A549 (cell line): ENCODE results near the gene MIA2. TPM values are rescaled to one million over a fixed set of nuclear protein-coding genes. Genes with fewer than 3 reads are reported as not detected.
A peak's percentile ranks its signal among the peaks of the same experiment; 100 is the strongest.

Experiments
- ATAC-seq, 2 experiments: fragments of 200-7000 bp in 1 of 2; fragments of >200 bp in 1 of 2; cut with Nextera tagmentation in 1 of 2; cut with Tn5 transposase in 1 of 2; 3 replicates each; pipeline versions ENCODE4 v1.8.0 to v1.9.1; 2018 to 2020; ENCODE audit warnings: mild to moderate bottlenecking in 1 of 2, moderate library complexity in 1 of 2
- CTCF ChIA-PET: fragments of 300-600 bp; sonication (Branson Sonifier 250); formaldehyde crosslinking; extraction: SDS; loops from one replicate; lab custom pipeline; 2021; ENCODE audit warnings: antibody characterized with exemption, inconsistent platforms; lab: Yijun Ruan, JAX
- POLR2A ChIA-PET: fragments of 350-600 bp; formaldehyde crosslinking; extraction: SDS; loops from one replicate; lab custom pipeline; 2021; ENCODE audit warnings: antibody characterized with exemption, inconsistent platforms; lab: Yijun Ruan, JAX
- DNase-seq, 2 experiments: peaks; one replicate each; pipeline versions ENCODE4 v3.0.0 to v3.0.0-alpha.2; 2011 to 2016; ENCODE audit warnings: low read depth in 1 of 2, low spot score in 1 of 2
- FAIRE-seq: peaks from 2 replicates; lab custom pipeline; 2011; peaks lifted over from hg19 to GRCh38; lab: Jason Lieb, UNC
- H3K27ac ChIP-seq, 2 experiments: fragments of >200 bp; sonication (Bioruptor Twin); formaldehyde crosslinking; 3 replicates each; pipeline ENCODE4 v1.5.1; 2016 to 2017
- H3K4me1 ChIP-seq: fragments of >200 bp; sonication (Bioruptor Twin); formaldehyde crosslinking; 3 replicates; pipeline ENCODE4 v1.6.1; 2016
- H3K4me2 ChIP-seq: fragments of >200 bp; sonication (Bioruptor Twin); formaldehyde crosslinking; 3 replicates; pipeline ENCODE4 v1.6.1; 2016
- H3K4me3 ChIP-seq: fragments of >200 bp; sonication (Bioruptor Twin); formaldehyde crosslinking; 3 replicates; pipeline ENCODE4 v1.5.1; 2016
- H3K9me3 ChIP-seq: fragments of >200 bp; sonication (Bioruptor Twin); formaldehyde crosslinking; 3 replicates; pipeline ENCODE4 v1.6.1; 2016
- CEBPB ChIP-seq, 2 experiments: fragments of >200 bp in 1 of 2; sonication (Bioruptor Twin) in 1 of 2; formaldehyde crosslinking in 1 of 2; IDR thresholded peaks; 2 replicates each; pipeline ENCODE4 v1.6.1; 2012 to 2016
- EP300 ChIP-seq, 2 experiments: fragments of >200 bp; sonication (Bioruptor Twin); formaldehyde crosslinking; IDR thresholded peaks; 2 replicates in 1 of 2; 3 replicates in 1 of 2; pipeline ENCODE4 v1.6.1; 2016 to 2017
- FOSB ChIP-seq: fragments of 250-450 bp; sonication (Bioruptor Pico); IDR thresholded peaks from 2 replicates; pipeline ENCODE4 v1.5.0; 2020; ENCODE audit warnings: mild to moderate bottlenecking, moderate library complexity
- FOXS1 ChIP-seq: fragments of 250-450 bp; sonication (Bioruptor Pico); IDR thresholded peaks from 2 replicates; pipeline ENCODE4 v1.5.0; 2020; ENCODE audit warnings: mild to moderate bottlenecking, moderate library complexity
- HDAC2 ChIP-seq: fragments of 200-600 bp; sonication (generic); IDR thresholded peaks from 2 replicates; pipeline ENCODE4 v1.6.1; 2016
- JUN ChIP-seq, 2 experiments: fragments of >200 bp; sonication (Bioruptor Twin); formaldehyde crosslinking; IDR thresholded peaks; 2 replicates in 1 of 2; 3 replicates in 1 of 2; pipeline ENCODE4 v1.6.1; 2016 to 2017
- KDM5A ChIP-seq: fragments of 200-600 bp; sonication (generic); IDR thresholded peaks from 2 replicates; pipeline ENCODE4 v1.6.1; 2016; ENCODE audit warnings: antibody characterized with exemption, mild to moderate bottlenecking
- NFE2L2 ChIP-seq: fragments of 150-350 bp; conservative IDR thresholded peaks from 2 replicates; pipeline ENCODE4 v1.6.1; 2014; ENCODE audit warnings: low read length
- NPAS2 ChIP-seq: fragments of 250-450 bp; sonication (Bioruptor Pico); IDR thresholded peaks from 2 replicates; pipeline ENCODE4 v1.8.0; 2022; ENCODE audit warnings: mild to moderate bottlenecking, moderate library complexity, borderline replicate concordance
- PHF8 ChIP-seq: fragments of 200-600 bp; sonication (generic); IDR thresholded peaks from 2 replicates; pipeline ENCODE4 v1.6.1; 2016; ENCODE audit warnings: low read depth, mild to moderate bottlenecking, antibody characterized with exemption, moderate library complexity, borderline replicate concordance
- POLR2AphosphoS2 ChIP-seq: conservative IDR thresholded peaks from 2 replicates; pipeline ENCODE4 v1.6.1; 2012; ENCODE audit warnings: low read length, improper control_type of control experiment, inconsistent platforms
- RAD21 ChIP-seq, 2 experiments: fragments of >200 bp in 1 of 2; sonication (Bioruptor Twin) in 1 of 2; formaldehyde crosslinking in 1 of 2; IDR thresholded peaks in 1 of 2; conservative IDR thresholded peaks in 1 of 2; 2 replicates in 1 of 2; 3 replicates in 1 of 2; pipeline ENCODE4 v1.6.1; 2012 to 2018; ENCODE audit warnings: inconsistent platforms in 1 of 2
- RARB ChIP-seq: fragments of 250-450 bp; sonication (Bioruptor Pico); IDR thresholded peaks from 2 replicates; pipeline ENCODE4 v1.8.0; 2021; ENCODE audit warnings: mild to moderate bottlenecking, moderate library complexity
- REST ChIP-seq: fragments of 200-600 bp; sonication (generic); IDR thresholded peaks from 2 replicates; pipeline ENCODE4 v1.6.1; 2016; ENCODE audit warnings: antibody characterized with exemption, mild to moderate bottlenecking, moderate library complexity
- RNF2 ChIP-seq: fragments of 200-600 bp; sonication (generic); IDR thresholded peaks from 2 replicates; pipeline ENCODE4 v1.6.1; 2016; ENCODE audit warnings: low read depth, mild to moderate bottlenecking, antibody characterized with exemption, moderate library complexity, borderline replicate concordance
- SMC3 ChIP-seq: fragments of >200 bp; sonication (Bioruptor Twin); formaldehyde crosslinking; IDR thresholded peaks from 3 replicates; pipeline ENCODE4 v1.6.1; 2018; ENCODE audit warnings: inconsistent platforms
- SREBF2 ChIP-seq: fragments of 450-650 bp; IDR thresholded peaks from 2 replicates; pipeline ENCODE4 v1.6.1; 2014; ENCODE audit warnings: mild to moderate bottlenecking, moderate library complexity
- TFCP2L1 ChIP-seq: fragments of 250-450 bp; sonication (Bioruptor Pico); IDR thresholded peaks from 2 replicates; pipeline ENCODE4 v1.5.0; 2021; ENCODE audit warnings: mild to moderate bottlenecking
- USF2 ChIP-seq: fragments of 450-650 bp; IDR thresholded peaks from 2 replicates; pipeline ENCODE4 v1.6.1; 2014; ENCODE audit warnings: antibody characterized with exemption
- ZC3H11A ChIP-seq: fragments of 450-650 bp; IDR thresholded peaks from 2 replicates; pipeline ENCODE4 v1.6.1; 2014; ENCODE audit warnings: antibody characterized with exemption, mild to moderate bottlenecking
- ZFP36 ChIP-seq: fragments of 450-650 bp; IDR thresholded peaks from 2 replicates; pipeline ENCODE4 v1.6.1; 2014; ENCODE audit warnings: borderline replicate concordance; ENCODE audit not compliant: partially characterized antibody
- WGBS: methylation state at CpG from one replicate; pipeline ENCODE4 v1.1.6; 2017; ENCODE audit errors: missing lambda C conversion rate; 5-methylcytosine and 5-hydroxymethylcytosine counted together
- polyA plus RNA-seq, 4 experiments: library from polyadenylated mRNA; depleted of rRNA in 3 of 4; stranded (reverse); fragments of >200 nt; fragmentation: RNase III in 1 of 4; extraction: RNeasy Plus Mini Kit Qiagen cat#74134 plus additional on column Dnase treatment in 1 of 4; gene quantifications; 2 replicates in 3 of 4; 3 replicates in 1 of 4; pipeline ENCODE4 v1.2.3, GENCODE V29; 2011 to 2017
- TF ChIP-seq, protein P1 (sequence below): IDR thresholded peaks from 2 replicates; pipeline ENCODE4 v1.6.1; 2012; ENCODE audit warnings: low read depth, borderline replicate concordance
- TF ChIP-seq, protein P2 (sequence below): IDR thresholded peaks from 2 replicates; pipeline ENCODE4 v1.6.1; 2012
- TF ChIP-seq, protein P3 (sequence below): fragments of 150-350 bp; IDR thresholded peaks from 2 replicates; pipeline ENCODE4 v1.6.1; 2014; ENCODE audit warnings: low read depth, mild to moderate bottlenecking, low read length
- TF ChIP-seq, protein P4 (sequence below): IDR thresholded peaks from 2 replicates; pipeline ENCODE4 v1.6.1; 2012

MIA2 gene
- polyA plus RNA-seq, 2 of the 4 experiments (the other 2 are of a cell fraction) = 25.4 to 73.9 TPM

- no peak overlapping the region for H3K4me3 ChIP-seq
- H3K27ac ChIP-seq = no peak overlapping the region
- no peak overlapping the region for H3K4me2 ChIP-seq
- no peaks in the 10 kb centered on the region for H3K9me3 ChIP-seq
- H3K4me1 ChIP-seq = peaks cover 20% of the 10 kb centered on the region; the same call in 2 of the 3 replicates
- no peak for DNase-seq
- ChIA-PET POLR2A (interaction anchor here (1.4 kb wide), 1 partner anchor 325 kb away, joined by 3 read pairs; the partner anchor contains the start of gene SEC23A), CTCF (interaction anchor here (2.9 kb wide), 1 partner anchor 197 kb away, joined by 13 read pairs; no protein-coding TSS in a partner anchor)
- no peak for FAIRE-seq
- 82% methylated on average over 8 of the region's 8 CpGs for WGBS
- no peak for ATAC-seq
- TF ChIP-seq, protein P1, sequence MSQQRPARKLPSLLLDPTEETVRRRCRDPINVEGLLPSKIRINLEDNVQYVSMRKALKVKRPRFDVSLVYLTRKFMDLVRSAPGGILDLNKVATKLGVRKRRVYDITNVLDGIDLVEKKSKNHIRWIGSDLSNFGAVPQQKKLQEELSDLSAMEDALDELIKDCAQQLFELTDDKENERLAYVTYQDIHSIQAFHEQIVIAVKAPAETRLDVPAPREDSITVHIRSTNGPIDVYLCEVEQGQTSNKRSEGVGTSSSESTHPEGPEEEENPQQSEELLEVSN = no peak
- TF ChIP-seq PHF8 (no peak), REST (no peak), EP300 (IDR thresholded peaks at IDR 0.05) (no peak), FOXS1 (CRISPR knock-in tag) (no peak), ZFP36 (no peak), POLR2AphosphoS2 (no peak), HDAC2 (no peak), RARB (CRISPR knock-in tag) (no peak), SMC3 (no peak), USF2 (no peak), ZC3H11A (no peak), RNF2 (no peak), TFCP2L1 (CRISPR knock-in tag) (no peak), SREBF2 (no peak), NPAS2 (CRISPR knock-in tag) (no peak), NFE2L2 (no peak)
- TF ChIP-seq, protein P2, sequence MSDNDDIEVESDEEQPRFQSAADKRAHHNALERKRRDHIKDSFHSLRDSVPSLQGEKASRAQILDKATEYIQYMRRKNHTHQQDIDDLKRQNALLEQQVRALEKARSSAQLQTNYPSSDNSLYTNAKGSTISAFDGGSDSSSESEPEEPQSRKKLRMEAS = no peak
- TF ChIP-seq, protein P3, sequence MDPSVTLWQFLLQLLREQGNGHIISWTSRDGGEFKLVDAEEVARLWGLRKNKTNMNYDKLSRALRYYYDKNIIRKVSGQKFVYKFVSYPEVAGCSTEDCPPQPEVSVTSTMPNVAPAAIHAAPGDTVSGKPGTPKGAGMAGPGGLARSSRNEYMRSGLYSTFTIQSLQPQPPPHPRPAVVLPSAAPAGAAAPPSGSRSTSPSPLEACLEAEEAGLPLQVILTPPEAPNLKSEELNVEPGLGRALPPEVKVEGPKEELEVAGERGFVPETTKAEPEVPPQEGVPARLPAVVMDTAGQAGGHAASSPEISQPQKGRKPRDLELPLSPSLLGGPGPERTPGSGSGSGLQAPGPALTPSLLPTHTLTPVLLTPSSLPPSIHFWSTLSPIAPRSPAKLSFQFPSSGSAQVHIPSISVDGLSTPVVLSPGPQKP = no peak
Measured at GRCh38 chr14:39428118-39428517, 194.4 kb downstream of the MIA2 start.

GRCh38 chr14:39430762-39431415 lies 197.2 kb downstream of the MIA2 start:
- H3K27ac ChIP-seq = peak overlapping the region; percentile 93 to 98; a peak in 5 of 6 replicates
- H3K9me3 ChIP-seq = no peaks in the 10 kb centered on the region
- 42% methylated on average over 19 of the region's 19 CpGs for WGBS
- H3K4me3 ChIP-seq = peak overlapping the region; percentile 96
- DNase-seq = peak in 1 of 2 experiments; percentile 4
- no peak for ATAC-seq
- FAIRE-seq = no peak
- ChIA-PET POLR2A (interaction anchor here (1.2 to 2.9 kb wide), 2 partner anchors 165 to 260 kb away, joined by 6 to 26 read pairs; partner anchors contain the start of gene TRAPPC6B), CTCF (interaction anchor here (0.9 to 2.2 kb wide), 3 partner anchors 10 to 324 kb away, joined by 3 to 13 read pairs (median 4); no protein-coding TSS in a partner anchor)
- H3K4me1 ChIP-seq = peaks cover 23% of the 10 kb centered on the region; the same call in 2 of the 3 replicates
- peak overlapping the region; percentile 90 for H3K4me2 ChIP-seq
- TF ChIP-seq HDAC2 (no peak), FOSB (CRISPR knock-in tag) (no peak), KDM5A (no peak), CEBPB (IDR thresholded peaks at IDR 0.05) (no peak), JUN (IDR thresholded peaks at IDR 0.05) (no peak), FOXS1 (CRISPR knock-in tag) (no peak), REST (no peak), RNF2 (no peak), RAD21 (conservative IDR thresholded peaks at IDR 0.05 in 1 of 2, IDR thresholded peaks at IDR 0.05 in 1 of 2) (no peak), EP300 (IDR thresholded peaks at IDR 0.05) (no peak)
- TF ChIP-seq, protein P4, sequence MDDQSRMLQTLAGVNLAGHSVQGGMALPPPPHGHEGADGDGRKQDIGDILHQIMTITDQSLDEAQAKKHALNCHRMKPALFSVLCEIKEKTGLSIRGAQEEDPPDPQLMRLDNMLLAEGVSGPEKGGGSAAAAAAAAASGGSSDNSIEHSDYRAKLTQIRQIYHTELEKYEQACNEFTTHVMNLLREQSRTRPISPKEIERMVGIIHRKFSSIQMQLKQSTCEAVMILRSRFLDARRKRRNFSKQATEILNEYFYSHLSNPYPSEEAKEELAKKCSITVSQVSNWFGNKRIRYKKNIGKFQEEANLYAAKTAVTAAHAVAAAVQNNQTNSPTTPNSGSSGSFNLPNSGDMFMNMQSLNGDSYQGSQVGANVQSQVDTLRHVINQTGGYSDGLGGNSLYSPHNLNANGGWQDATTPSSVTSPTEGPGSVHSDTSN = no peak
